Prostate gland (tissue), 2 donors: ENCODE measurements around the gene REEP6. TPM values are rescaled to one million over a fixed set of nuclear protein-coding genes. Genes with fewer than 3 reads are reported as not detected.
"Not testable (repeated sequence)": the region's sequence is repeated elsewhere in the genome, so short reads cannot be mapped to it uniquely, and the experiment has no call there.

ENCODE experiments used
- DNase-seq: peaks from one replicate; pipeline ENCODE4 v3.0.0-alpha.2; 2019; ENCODE audit warnings: low spot score
- H3K27ac ChIP-seq, 2 donors: fragments of 200-600 bp; sonication (generic); 2 replicates each; pipeline ENCODE4 v1.5.1; 2017 to 2019
- H3K27me3 ChIP-seq: fragments of 200-600 bp; sonication (generic); replicated peaks from 2 replicates; pipeline ENCODE4 v1.5.1; 2019; ENCODE audit not compliant: insufficient read depth
- H3K36me3 ChIP-seq, 2 donors: fragments of 200-600 bp; sonication (generic); 1 replicate in 1 of 2; 2 replicates in 1 of 2; pipeline versions ENCODE4 v1.5.1 to v1.8.1; 2017 to 2019
- H3K4me1 ChIP-seq: fragments of 200-600 bp; sonication (generic); replicated peaks from 2 replicates; pipeline ENCODE4 v1.5.1; 2019
- H3K4me3 ChIP-seq, 2 donors: fragments of 200-600 bp; sonication (generic); 2 replicates each; pipeline ENCODE4 v1.5.1; 2017 to 2019
- H3K9me3 ChIP-seq: fragments of 200-600 bp; sonication (generic); 2 replicates; pipeline ENCODE4 v1.5.1; 2017
- CTCF ChIP-seq, 4 experiments: fragments of 200-600 bp in 2 of 4; fragments of 450-650 bp in 2 of 4; sonication (generic) in 2 of 4; IDR thresholded peaks; 1 replicate in 3 of 4; 2 replicates in 1 of 4; pipeline ENCODE4 v1.5.1; 2016 to 2019; ENCODE audit warnings: antibody characterized with exemption in 4 of 4, mild to moderate bottlenecking in 2 of 4, moderate library complexity in 2 of 4
- POLR2A ChIP-seq: fragments of 450-650 bp; IDR thresholded peaks from one replicate; pipeline ENCODE4 v1.6.1; 2016; ENCODE audit warnings: antibody characterized with exemption, mild to moderate bottlenecking
- POLR2AphosphoS5 ChIP-seq: sonication (generic); formaldehyde crosslinking; IDR thresholded peaks from one replicate; pipeline ENCODE4 v1.6.1; 2017; ENCODE audit warnings: antibody characterized with exemption
- WGBS: methylation state at CpG from one replicate; pipeline ENCODE4 v1.1.5; 2018; 5-methylcytosine and 5-hydroxymethylcytosine counted together
- intact Hi-C: fragments of 100-400 bp; cut with DNase I; formaldehyde crosslinking; loops from one replicate; pipeline ENCODE4 v1.14.2; 2022
- total RNA-seq, 2 donors: library from RNA; depleted of rRNA; stranded (reverse); fragments of >200 nt; gene quantifications; one replicate each; pipeline ENCODE4 v1.1.0, GENCODE V29; 2016

REEP6 gene
- total RNA-seq, 2 donors from 2014 or later = 61.9 to 349 TPM

DNA sequence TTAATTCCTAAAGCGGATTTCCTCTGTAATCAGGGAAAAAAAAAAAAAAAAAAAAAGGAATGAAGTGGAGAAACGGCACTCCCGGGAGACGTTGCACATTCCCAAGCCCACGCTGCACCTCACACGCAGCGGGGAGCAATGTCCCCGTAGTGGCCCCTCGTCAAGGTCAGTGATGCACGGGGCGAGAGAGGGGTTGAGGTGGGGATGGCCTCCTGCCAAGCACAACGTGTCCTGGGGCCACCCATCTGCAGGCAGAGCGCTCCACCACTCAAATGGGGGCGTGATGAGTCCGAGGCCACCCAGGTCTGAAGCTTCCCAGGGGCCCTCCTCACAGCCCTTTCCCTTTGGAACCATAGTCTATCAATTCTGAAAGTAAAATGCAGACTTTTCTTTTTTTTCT lies 48.0 kb downstream of the REEP6 start:
- Histone ChIP-seq H3K27ac (no peak overlapping the region), H3K27me3 (peaks cover 2% of the 10 kb centered on the region), H3K4me3 (no peak overlapping the region), H3K4me1 (no peaks in the 10 kb centered on the region), H3K9me3 (no peaks in the 10 kb centered on the region), H3K36me3 (no peaks in the 10 kb centered on the region)
- intact Hi-C loops = no loop called here
- no peak for DNase-seq
- TF ChIP-seq POLR2AphosphoS5 (no peak), CTCF (IDR thresholded peaks at IDR 0.05) (no peak), POLR2A (no peak)
- WGBS = 22% methylated on average over 15 of the region's 15 CpGs

DNA sequence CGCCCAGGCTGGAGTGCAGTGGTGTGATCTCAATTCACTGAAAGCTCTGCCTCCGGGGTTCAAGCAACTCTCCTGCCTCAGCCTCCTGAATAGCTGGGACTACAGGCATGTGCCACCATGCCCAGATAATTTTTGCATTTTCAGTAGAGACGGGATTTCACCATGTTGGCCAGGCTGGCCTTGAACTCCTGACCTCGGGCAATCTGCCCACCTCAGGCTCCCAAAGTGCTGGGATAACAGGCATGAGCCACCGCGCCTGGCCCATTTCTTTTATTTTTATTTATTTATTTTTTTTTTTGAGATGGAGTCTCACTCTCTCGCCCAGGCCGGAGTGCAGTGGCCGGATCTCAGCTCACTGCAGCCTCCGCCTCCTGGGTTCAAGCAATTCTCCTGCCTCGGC lies 48.8 kb downstream of the REEP6 start:
- H3K36me3 ChIP-seq, H3K4me3 ChIP-seq, H3K4me1 ChIP-seq, DNase-seq, H3K9me3 ChIP-seq, H3K27me3 ChIP-seq, H3K27ac ChIP-seq: not testable (repeated sequence)
- intact Hi-C loops = loop anchor here (5.0 to 10.0 kb wide), 3 partner anchors 133 to 285 kb away; no protein-coding TSS in a partner anchor
- 91% methylated on average over 11 of the region's 11 CpGs for WGBS

DNA sequence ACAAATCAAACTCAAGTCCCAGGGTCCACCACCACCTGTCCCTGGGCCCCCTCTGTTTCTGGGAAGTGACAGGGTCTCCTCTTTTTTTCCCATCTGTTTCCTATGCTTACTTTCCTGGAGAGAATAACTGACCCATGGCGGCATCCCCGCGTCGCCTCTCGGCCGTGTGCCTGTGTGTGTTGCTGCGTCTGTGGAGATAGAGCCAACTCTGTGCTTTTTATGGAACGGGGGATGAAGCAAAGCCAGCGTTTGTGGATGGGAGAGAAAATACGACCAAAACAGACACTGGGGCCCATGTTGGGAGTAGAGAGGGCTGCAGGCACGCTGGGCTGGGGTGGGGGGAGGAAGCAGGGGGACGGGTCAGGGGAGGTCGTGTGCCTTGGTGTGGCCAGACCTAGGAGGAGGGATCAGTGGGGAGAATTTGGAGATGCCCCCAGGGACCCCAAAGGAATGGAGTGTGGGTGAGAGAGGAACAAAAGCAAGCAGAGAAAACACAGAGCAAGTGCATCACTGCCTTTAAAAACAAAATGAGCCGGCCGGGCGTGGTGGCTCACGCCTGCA lies 49.5 kb downstream of the REEP6 start:
- H3K4me3 ChIP-seq = no peak overlapping the region
- H3K27ac ChIP-seq = no peak overlapping the region
- H3K36me3 ChIP-seq = no peaks in the 10 kb centered on the region
- peaks cover 2% of the 10 kb centered on the region for H3K27me3 ChIP-seq
- WGBS = 26% methylated on average over 17 of the region's 17 CpGs
- intact Hi-C loops = loop anchor here (5.0 to 10.0 kb wide), 3 partner anchors 132 to 284 kb away; no protein-coding TSS in a partner anchor
- no peaks in the 10 kb centered on the region for H3K9me3 ChIP-seq
- DNase-seq = no peak
- TF ChIP-seq CTCF (IDR thresholded peaks at IDR 0.05) = no peak
- TF ChIP-seq POLR2A = no peak
- no peak for TF ChIP-seq POLR2AphosphoS5
- H3K4me1 ChIP-seq = no peaks in the 10 kb centered on the region

Other genes with a start within 250 kb of the REEP6 start
- 100 to 1,000 TPM; 109 to 151 TPM for gene ATP5F1D, start 249.4 kb upstream of the REEP6 start, total RNA-seq
- gene MIDN, start 242.6 kb upstream of the REEP6 start, total RNA-seq = 10 to 100 TPM; 35.8 to 42.9 TPM
- 100 to 1,000 TPM; 753 to 863 TPM for gene CIRBP, start 221.8 kb upstream of the REEP6 start, total RNA-seq
- 10 to 100 TPM; 95.1 to 98.7 TPM for gene FAM174C, start 215.7 kb upstream of the REEP6 start, total RNA-seq
- gene EFNA2, start 205.3 kb upstream of the REEP6 start, total RNA-seq = not detected
- 100 to 1,000 TPM; 147 to 202 TPM for gene NDUFS7, start 107.3 kb upstream of the REEP6 start, total RNA-seq
- gene GAMT, start 89.6 kb upstream of the REEP6 start, total RNA-seq = 100 to 1,000 TPM; 100 to 183 TPM
- gene DAZAP1, start 83.6 kb upstream of the REEP6 start, total RNA-seq = 10 to 100 TPM; 58.6 to 74.1 TPM
- gene RPS15, start 52.8 kb upstream of the REEP6 start, total RNA-seq = 1,000 to 10,000 TPM; 3,102 to 5,853 TPM
- 1 to 10 TPM in 1 of 2 donors, under 1 TPM in 1; 0.05 to 2.2 TPM for gene APC2, start 41.1 kb upstream of the REEP6 start, total RNA-seq
- 10 to 100 TPM; 54.0 to 93.0 TPM for gene C19orf25, start 12.0 kb upstream of the REEP6 start, total RNA-seq
- 10 to 100 TPM in 1 of 2 donors, 1 to 10 TPM in 1; 8.1 to 22.9 TPM for gene PCSK4, start 831 bp upstream of the REEP6 start, total RNA-seq
- gene ADAMTSL5, start 21.8 kb downstream of the REEP6 start, total RNA-seq = 10 to 100 TPM in 1 of 2 donors, under 1 TPM in 1; 0.82 to 14.5 TPM
- 10 to 100 TPM in 1 of 2 donors, not detected in 1; 28.8 TPM for gene PLK5, start 32.9 kb downstream of the REEP6 start, total RNA-seq
- gene MEX3D, start 77.1 kb downstream of the REEP6 start, total RNA-seq = 10 to 100 TPM; 60.6 to 87.0 TPM
- 100 to 1,000 TPM; 100 to 166 TPM for gene MBD3, start 101.7 kb downstream of the REEP6 start, total RNA-seq
- gene UQCR11, start 114.3 kb downstream of the REEP6 start, total RNA-seq = 100 to 1,000 TPM in 1 of 2 donors, 10 to 100 TPM in 1; 87.1 to 108 TPM
- 100 to 1,000 TPM in 1 of 2 donors, 10 to 100 TPM in 1; 91.5 to 332 TPM for gene TCF3, start 161.4 kb downstream of the REEP6 start, total RNA-seq